Measurements from ENCODE around the gene HS1BP3. TPM values are rescaled to one million over a fixed set of nuclear protein-coding genes. Genes with fewer than 3 reads are reported as not detected.

HS1BP3 gene
- total and polyA plus RNA-seq, 9 of the 15 experiments (the other 6 are each of a cell fraction or from before 2014, with no cell fraction given), result 0.41 to 8.3 (median 5.9) TPM

GRCh38 chr2:20648206-20648605 is 2.7 kb downstream of the HS1BP3 start:
- Histone ChIP-seq H3K9me1 (ENCODE audit: control insufficient read depth, insufficient read depth, low read length) (no peaks in the 10 kb centered on the region), H3K79me2 (ENCODE audit: control insufficient read depth, insufficient read depth, low read length) (no peaks in the 10 kb centered on the region; the same call in 2 of the 3 replicates), H3K27me3 (ENCODE audit: control insufficient read depth in 2 of 2, insufficient read depth in 2 of 2, low read length in 2 of 2) (peaks cover 0 to 15% of the 10 kb centered on the region in 2 experiments; a peak in 2 of 5 replicates), H3K9me3 (replicated peaks; ENCODE audit: control insufficient read depth, insufficient read depth, low read depth, low read length) (no peaks in the 10 kb centered on the region), H3K4me2 (ENCODE audit: insufficient read depth, low read length) (no peak overlapping the region), H3K4me3 (no peak overlapping the region), H3K9ac (ENCODE audit: insufficient read depth in 1 of 2, low read depth in 2 of 2, low read length in 2 of 2) (no peak overlapping the region; a peak in 1 of 4 replicates), H4K20me1 (replicated peaks; ENCODE audit: control insufficient read depth, insufficient read depth, low read length) (no peaks in the 10 kb centered on the region; the same call in 1 of the 2 replicates), H3K4me1 (replicated peaks in 1 of 2; ENCODE audit: control insufficient read depth in 2 of 2, insufficient read depth in 2 of 2, low read length in 2 of 2) (peaks cover 13 to 24% of the 10 kb centered on the region in 2 experiments; a peak in 4 of 5 replicates), H3K27ac (ENCODE audit: extremely low read depth, low read depth, low read length) (no peak overlapping the region), H2AFZ (ENCODE audit: low read depth, low read length) (no peak overlapping the region), H3K36me3 (ENCODE audit: control insufficient read depth, insufficient read depth, low read length) (no peaks in the 10 kb centered on the region)
- FAIRE-seq (no peak), ATAC-seq (no peak), DNase-seq (ENCODE audit: extremely low read depth in 1 of 4, low spot score in 3 of 4) (no peak)
- whole genome bisulfite sequencing (ENCODE audit: insufficient coverage, low coverage, missing lambda C conversion rate), result 21% methylated on average over 4 of the region's 4 CpGs
- CTCF ChIA-PET (ENCODE audit: low intra/inter-chr PET ratio), result no interaction called here
- no TSS peak for BruUV-seq (replicated peaks)
- in situ Hi-C loops (cut with MboI), result no loop called here
- intact Hi-C loops (cut with micrococcal nuclease), result no loop called here
- POLR2A ChIA-PET, result interaction anchor here (0.5 to 0.9 kb wide), 5 partner anchors 16 to 580 kb away, joined by 3 to 4 read pairs (median 3); partner anchors contain the start of gene RHOB
- TF ChIP-seq ZNF24 (IDR thresholded peaks at IDR 0.05) (no peak), CHD7 (IDR thresholded peaks at IDR 0.05; ENCODE audit: low read depth, low read length) (no peak), ZNF57 (CRISPR knock-in tag; IDR thresholded peaks at IDR 0.05) (no peak), BHLHE40 (IDR thresholded peaks at IDR 0.05; ENCODE audit: low read length) (no peak), ZNF589 (CRISPR knock-in tag; IDR thresholded peaks at IDR 0.05; ENCODE audit: low read depth) (no peak), ZKSCAN8 (CRISPR knock-in tag; IDR thresholded peaks at IDR 0.05) (no peak), RBM39 (optimal IDR thresholded peaks at IDR 0.05; ENCODE audit: low read depth, low read length) (no peak), CCNT2 (IDR thresholded peaks at IDR 0.05; ENCODE audit: borderline replicate concordance, extremely low read depth, insufficient read length, low read depth, low read length) (no peak), RBM15 (IDR thresholded peaks at IDR 0.05; ENCODE audit: insufficient read depth, low read length) (no peak), CBX1 (IDR thresholded peaks at IDR 0.05; ENCODE audit: low read depth) (no peak), NFYB (IDR thresholded peaks at IDR 0.05; ENCODE audit: extremely low read depth, insufficient read length) (no peak), KLF6 (CRISPR knock-in tag; IDR thresholded peaks at IDR 0.05; ENCODE audit: borderline replicate concordance) (no peak), BCL6 (CRISPR knock-in tag; IDR thresholded peaks at IDR 0.05) (no peak)
